ENCODE measurements around the gene QSER1. TPM values are rescaled to one million over a fixed set of nuclear protein-coding genes. Genes with fewer than 3 reads are reported as not detected.
A peak's percentile ranks its signal among the peaks of the same experiment; 100 is the strongest.

Gene QSER1
- total RNA-seq, 1 experiment from 2014 or later = 74.0 TPM

GRCh38 chr11:32983506-32983905, 90.9 kb downstream of the QSER1 start (continued):
- TF ChIP-seq USF1 (CRISPR knock-in tag; IDR thresholded peaks at IDR 0.05) (no peak), OVOL2 (CRISPR knock-in tag; IDR thresholded peaks at IDR 0.05; ENCODE audit: borderline replicate concordance) (no peak), ZBTB43 (CRISPR knock-in tag; IDR thresholded peaks at IDR 0.05) (no peak), EMX1 (CRISPR knock-in tag; IDR thresholded peaks at IDR 0.05) (0 out of 2 replicates have a peak, but pooled peaks have one; percentile 45), FOXP4 (CRISPR knock-in tag; IDR thresholded peaks at IDR 0.05) (no peak), TEAD1 (CRISPR knock-in tag; IDR thresholded peaks at IDR 0.05) (no peak)
- TF ChIP-seq, protein P1, sequence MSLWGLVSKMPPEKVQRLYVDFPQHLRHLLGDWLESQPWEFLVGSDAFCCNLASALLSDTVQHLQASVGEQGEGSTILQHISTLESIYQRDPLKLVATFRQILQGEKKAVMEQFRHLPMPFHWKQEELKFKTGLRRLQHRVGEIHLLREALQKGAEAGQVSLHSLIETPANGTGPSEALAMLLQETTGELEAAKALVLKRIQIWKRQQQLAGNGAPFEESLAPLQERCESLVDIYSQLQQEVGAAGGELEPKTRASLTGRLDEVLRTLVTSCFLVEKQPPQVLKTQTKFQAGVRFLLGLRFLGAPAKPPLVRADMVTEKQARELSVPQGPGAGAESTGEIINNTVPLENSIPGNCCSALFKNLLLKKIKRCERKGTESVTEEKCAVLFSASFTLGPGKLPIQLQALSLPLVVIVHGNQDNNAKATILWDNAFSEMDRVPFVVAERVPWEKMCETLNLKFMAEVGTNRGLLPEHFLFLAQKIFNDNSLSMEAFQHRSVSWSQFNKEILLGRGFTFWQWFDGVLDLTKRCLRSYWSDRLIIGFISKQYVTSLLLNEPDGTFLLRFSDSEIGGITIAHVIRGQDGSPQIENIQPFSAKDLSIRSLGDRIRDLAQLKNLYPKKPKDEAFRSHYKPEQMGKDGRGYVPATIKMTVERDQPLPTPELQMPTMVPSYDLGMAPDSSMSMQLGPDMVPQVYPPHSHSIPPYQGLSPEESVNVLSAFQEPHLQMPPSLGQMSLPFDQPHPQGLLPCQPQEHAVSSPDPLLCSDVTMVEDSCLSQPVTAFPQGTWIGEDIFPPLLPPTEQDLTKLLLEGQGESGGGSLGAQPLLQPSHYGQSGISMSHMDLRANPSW (CRISPR knock-in tag; conservative IDR thresholded peaks at IDR 0.05; ENCODE audit: low read depth) = no peak
- TF ChIP-seq, protein P2, sequence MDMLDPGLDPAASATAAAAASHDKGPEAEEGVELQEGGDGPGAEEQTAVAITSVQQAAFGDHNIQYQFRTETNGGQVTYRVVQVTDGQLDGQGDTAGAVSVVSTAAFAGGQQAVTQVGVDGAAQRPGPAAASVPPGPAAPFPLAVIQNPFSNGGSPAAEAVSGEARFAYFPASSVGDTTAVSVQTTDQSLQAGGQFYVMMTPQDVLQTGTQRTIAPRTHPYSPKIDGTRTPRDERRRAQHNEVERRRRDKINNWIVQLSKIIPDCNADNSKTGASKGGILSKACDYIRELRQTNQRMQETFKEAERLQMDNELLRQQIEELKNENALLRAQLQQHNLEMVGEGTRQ (CRISPR knock-in tag; IDR thresholded peaks at IDR 0.05) = no peak
- TF ChIP-seq, protein P3, sequence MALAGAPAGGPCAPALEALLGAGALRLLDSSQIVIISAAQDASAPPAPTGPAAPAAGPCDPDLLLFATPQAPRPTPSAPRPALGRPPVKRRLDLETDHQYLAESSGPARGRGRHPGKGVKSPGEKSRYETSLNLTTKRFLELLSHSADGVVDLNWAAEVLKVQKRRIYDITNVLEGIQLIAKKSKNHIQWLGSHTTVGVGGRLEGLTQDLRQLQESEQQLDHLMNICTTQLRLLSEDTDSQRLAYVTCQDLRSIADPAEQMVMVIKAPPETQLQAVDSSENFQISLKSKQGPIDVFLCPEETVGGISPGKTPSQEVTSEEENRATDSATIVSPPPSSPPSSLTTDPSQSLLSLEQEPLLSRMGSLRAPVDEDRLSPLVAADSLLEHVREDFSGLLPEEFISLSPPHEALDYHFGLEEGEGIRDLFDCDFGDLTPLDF (CRISPR knock-in tag; IDR thresholded peaks at IDR 0.05) = no peak

DNA sequence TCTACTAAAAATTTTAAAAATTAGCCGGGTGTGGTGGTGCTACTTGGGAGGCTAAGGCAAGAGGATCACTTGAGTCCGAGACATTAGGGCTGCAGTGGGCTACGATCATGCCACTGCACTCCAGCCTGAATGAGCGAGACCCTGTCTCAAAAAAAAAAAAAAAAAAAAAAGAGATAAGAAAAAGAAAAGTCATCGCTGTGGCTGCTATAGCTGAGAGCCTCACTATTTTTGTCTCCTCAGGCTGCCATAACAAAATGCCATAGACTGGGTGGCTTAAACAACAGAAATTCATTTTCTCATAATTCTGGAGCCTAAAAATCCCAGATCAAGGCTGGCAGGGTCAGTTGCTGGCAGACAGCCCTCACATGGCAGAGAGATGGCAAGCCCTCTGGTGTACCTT, 93.0 kb downstream of the QSER1 start:
- Mint-ChIP-seq H3K4me1 (peaks cover 6% of the 10 kb centered on the region; the same call in 1 of the 2 replicates), H3K27ac (no peak overlapping the region), H3K27me3 (ENCODE audit: low read depth) (no peaks in the 10 kb centered on the region; the same call in 1 of the 2 replicates), H3K36me3 (no peaks in the 10 kb centered on the region), H3K4me3 (no peak overlapping the region), H3K9me3 (no peaks in the 10 kb centered on the region)
- DNase-seq (ENCODE audit: low spot score) = no peak
- CTCF ChIA-PET = interaction anchor here (0.6 to 0.7 kb wide), 2 partner anchors 115 to 351 kb away, joined by 3 read pairs; no protein-coding TSS in a partner anchor
- POLR2A ChIA-PET = interaction anchor here (0.6 kb wide), 1 partner anchor 464 kb away, joined by 3 read pairs; no protein-coding TSS in a partner anchor
- no peak for TF ChIP-seq ZBTB21 (CRISPR knock-in tag; IDR thresholded peaks at IDR 0.05; ENCODE audit: borderline replicate concordance)
- no peak for TF ChIP-seq TP53 (CRISPR knock-in tag; IDR thresholded peaks at IDR 0.05)
- no peak for TF ChIP-seq MYBL2 (CRISPR knock-in tag; IDR thresholded peaks at IDR 0.05)
- TF ChIP-seq, protein P2 (CRISPR knock-in tag; IDR thresholded peaks at IDR 0.05) = no peak
- TF ChIP-seq, protein P3 (CRISPR knock-in tag; IDR thresholded peaks at IDR 0.05) = no peak
- no peak for TF ChIP-seq ZBTB43 (CRISPR knock-in tag; IDR thresholded peaks at IDR 0.05)
- no peak for TF ChIP-seq ZNF138 (CRISPR knock-in tag; conservative IDR thresholded peaks at IDR 0.05)
- ATAC-seq = no peak
